Activated CD4-positive, alpha-beta T cell treated with anti-CD3 and anti-CD28 coated beads, Interleukin-2, amount 10 ng/mL, durations not matched to agents 7 days and 5 days (primary cell): Measurements from ENCODE around the gene HSPG2. TPM values are rescaled to one million over a fixed set of nuclear protein-coding genes. Genes with fewer than 3 reads are reported as not detected.
"Not testable (repeated sequence)": the region's sequence is repeated elsewhere in the genome, so short reads cannot be mapped to it uniquely, and the experiment has no call there.

Source experiments
- CTCF ChIA-PET: fragments of 350-600 bp; sonication (Branson Sonifier 250); formaldehyde crosslinking; loops from one replicate; lab custom pipeline; 2021; ENCODE audit warnings: antibody characterized with exemption; lab: Charles Lee
- POLR2A ChIA-PET: fragments of 350-600 bp; sonication (Branson Sonifier 250); formaldehyde crosslinking; loops from one replicate; lab custom pipeline; 2021; ENCODE audit warnings: antibody characterized with exemption; lab: Charles Lee
- DNase-seq: peaks from one replicate; pipeline ENCODE4 v3.0.0-alpha.2; 2020
- H3K27ac Mint-ChIP-seq: one replicate; pipeline ENCODE4 v1.8.0; 2021; ENCODE audit warnings: mild to moderate bottlenecking, moderate library complexity, mixed read lengths
- H3K27me3 Mint-ChIP-seq: one replicate; pipeline ENCODE4 v1.8.0; 2021; ENCODE audit warnings: mixed read lengths
- H3K36me3 Mint-ChIP-seq: one replicate; pipeline ENCODE4 v1.8.0; 2021; ENCODE audit warnings: low read depth, mixed read lengths
- H3K4me1 Mint-ChIP-seq: one replicate; pipeline ENCODE4 v1.8.0; 2021; ENCODE audit warnings: mixed read lengths
- H3K4me3 Mint-ChIP-seq: one replicate; pipeline ENCODE4 v1.8.0; 2021; ENCODE audit warnings: mild to moderate bottlenecking, moderate library complexity, mixed read lengths
- H3K9me3 Mint-ChIP-seq: one replicate; pipeline ENCODE4 v1.8.0; 2021; ENCODE audit warnings: mixed read lengths
- total RNA-seq, 2 experiments: library from RNA; stranded (reverse); gene quantifications; one replicate each; pipeline ENCODE4 v1.2.3, GENCODE V29; 2021

Gene HSPG2
- total RNA-seq, 2 experiments from 2014 or later = 1.9 to 2.3 TPM

DNA sequence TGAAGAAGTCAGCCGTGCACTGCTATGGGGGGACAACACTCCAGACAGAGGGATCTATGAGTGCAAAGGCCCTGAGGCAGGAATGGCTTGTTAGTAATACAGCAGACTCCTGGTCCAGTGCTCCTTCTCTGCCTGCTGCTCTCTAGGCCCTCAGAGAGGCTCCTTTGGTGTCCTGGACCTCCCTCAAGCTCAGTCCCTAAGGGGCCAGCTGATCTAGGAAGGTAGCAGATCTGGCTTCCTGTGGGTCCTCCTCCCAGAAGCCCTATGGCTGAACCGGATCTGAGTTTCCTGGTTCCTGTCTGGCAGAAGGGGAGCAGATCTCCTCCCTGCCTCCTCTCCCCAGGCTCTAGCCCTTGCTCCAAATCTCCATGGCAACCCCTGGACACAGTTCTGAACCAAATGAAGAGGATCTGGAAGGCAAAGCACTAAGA lies 125.2 kb downstream of the HSPG2 start, which contains the start of gene LDLRAD2:
Gene LDLRAD2, plus strand, starts transcription at position 391 of the 431 bp plus-strand sequence. CDS start 187 bp downstream, outside the sequence.
- Mint-ChIP-seq H3K27me3 (peaks cover 18% of the 10 kb centered on the region), H3K9me3 (no peaks in the 10 kb centered on the region), H3K36me3 (no peaks in the 10 kb centered on the region), H3K27ac (no peak within 1 kb of the TSS), H3K4me1 (peaks cover 3% of the 10 kb centered on the region), H3K4me3 (no peak within 1 kb of the TSS)
- POLR2A ChIA-PET = no interaction called here
- no peak for DNase-seq
- CTCF ChIA-PET = no interaction called here

DNA sequence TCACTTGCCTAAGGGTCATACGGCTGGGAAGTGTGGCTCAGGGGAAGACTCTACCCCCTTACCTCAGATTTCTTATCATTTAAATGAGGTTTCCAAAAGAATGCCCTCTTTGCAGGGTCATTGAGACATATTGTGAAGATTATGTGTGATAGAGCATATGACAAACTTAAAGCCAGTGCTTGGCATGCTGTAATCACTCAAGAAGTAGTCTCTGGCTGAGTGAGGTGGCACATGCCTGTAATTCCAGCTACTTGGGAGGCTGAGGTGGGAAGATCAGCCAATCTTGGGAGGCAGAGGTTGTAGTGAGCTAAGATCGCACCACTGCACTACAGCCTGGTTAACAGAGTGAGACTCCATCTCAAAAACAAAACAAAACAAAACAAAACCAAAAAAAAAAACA lies 132.6 kb downstream of the HSPG2 start:
- H3K36me3 Mint-ChIP-seq = no peaks in the 10 kb centered on the region
- H3K4me3 Mint-ChIP-seq = no peak overlapping the region
- H3K27me3 Mint-ChIP-seq = peaks cover 6% of the 10 kb centered on the region
- H3K9me3 Mint-ChIP-seq = no peaks in the 10 kb centered on the region
- DNase-seq = no peak
- ChIA-PET POLR2A (no interaction called here), CTCF (interaction anchor here (0.7 kb wide), 1 partner anchor 68 kb away, joined by 3 read pairs; no protein-coding TSS in a partner anchor)
- no peaks in the 10 kb centered on the region for H3K4me1 Mint-ChIP-seq
- H3K27ac Mint-ChIP-seq = no peak overlapping the region

DNA sequence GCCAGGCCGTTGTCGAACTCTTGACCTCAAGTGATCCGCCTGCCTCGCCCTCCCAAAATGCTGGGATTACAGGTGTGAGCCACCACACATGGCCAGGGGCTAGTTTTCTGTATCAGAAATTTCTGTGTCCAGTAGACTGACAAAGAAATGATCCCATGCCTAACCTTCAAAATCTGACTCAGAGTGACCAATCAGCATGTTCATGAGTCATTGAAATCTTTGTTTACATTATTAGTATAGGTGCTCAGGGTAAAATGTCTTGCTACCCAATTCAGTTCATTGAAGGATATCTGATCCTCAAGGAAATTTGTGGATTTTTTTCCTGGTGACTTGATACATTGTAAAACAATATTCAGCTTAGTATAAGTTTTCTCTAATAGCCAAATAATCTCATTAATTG lies 136.0 kb downstream of the HSPG2 start:
- H3K36me3 Mint-ChIP-seq = no peaks in the 10 kb centered on the region
- no peaks in the 10 kb centered on the region for H3K4me1 Mint-ChIP-seq

DNA sequence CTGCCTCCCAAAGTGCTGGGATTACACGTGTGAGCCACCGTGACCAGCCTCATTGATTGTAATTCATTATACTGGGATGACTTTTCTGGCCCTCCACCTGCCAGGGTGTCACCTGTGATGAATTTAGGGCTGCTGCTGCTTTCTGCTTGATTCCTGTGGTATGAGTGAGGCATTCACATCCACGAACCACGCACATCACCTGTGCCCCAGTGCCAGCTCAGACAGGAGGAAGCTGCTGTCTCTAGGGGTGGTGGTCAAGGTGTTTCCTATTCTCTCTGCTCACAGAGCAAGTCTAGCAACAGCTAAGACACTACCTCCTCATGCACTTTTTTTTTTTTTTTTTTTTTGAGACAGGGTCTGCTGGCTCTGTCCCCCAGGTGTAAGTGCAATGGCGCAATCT lies 137.4 kb downstream of the HSPG2 start:
- CTCF ChIA-PET = interaction anchor here (0.9 kb wide), 1 partner anchor 18 kb away, joined by 4 read pairs; no protein-coding TSS in a partner anchor
- H3K4me3 Mint-ChIP-seq = no peak overlapping the region

More for the DNA sequence above, 136.0 kb downstream of the HSPG2 start:
- H3K9me3 Mint-ChIP-seq = no peaks in the 10 kb centered on the region
- ChIA-PET CTCF (no interaction called here), POLR2A (no interaction called here)
- peaks cover 5% of the 10 kb centered on the region for H3K27me3 Mint-ChIP-seq
- no peak overlapping the region for H3K27ac Mint-ChIP-seq
- no peak overlapping the region for H3K4me3 Mint-ChIP-seq
- no peak for DNase-seq

DNA sequence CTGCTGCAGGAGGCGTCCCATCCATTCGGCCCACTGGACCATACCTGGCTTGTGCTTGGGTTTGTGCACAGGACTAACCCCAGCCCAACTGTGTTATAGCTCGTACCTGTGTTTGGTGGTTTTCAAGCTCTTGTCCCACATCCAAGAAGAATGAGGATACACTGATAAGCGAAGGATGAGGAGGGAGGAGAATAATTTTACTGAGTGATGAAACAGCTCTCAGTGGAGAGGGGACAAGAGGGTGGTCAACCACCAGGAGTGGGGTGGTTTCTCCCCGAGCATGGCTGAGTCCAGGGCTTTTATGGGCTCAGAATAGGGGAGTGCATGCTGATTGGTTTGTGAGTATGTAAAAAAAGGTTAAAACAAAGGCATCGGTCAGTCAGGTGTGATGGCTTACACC lies 142.0 kb downstream of the HSPG2 start:
- H3K27ac Mint-ChIP-seq = no peak overlapping the region

More for the DNA sequence above, 137.4 kb downstream of the HSPG2 start:
- Mint-ChIP-seq H3K9me3 (peaks cover 7% of the 10 kb centered on the region), H3K27ac (no peak overlapping the region), H3K36me3 (no peaks in the 10 kb centered on the region), H3K27me3 (peaks cover 3% of the 10 kb centered on the region), H3K4me1 (no peaks in the 10 kb centered on the region)
- no peak for DNase-seq
- POLR2A ChIA-PET = no interaction called here

DNA sequence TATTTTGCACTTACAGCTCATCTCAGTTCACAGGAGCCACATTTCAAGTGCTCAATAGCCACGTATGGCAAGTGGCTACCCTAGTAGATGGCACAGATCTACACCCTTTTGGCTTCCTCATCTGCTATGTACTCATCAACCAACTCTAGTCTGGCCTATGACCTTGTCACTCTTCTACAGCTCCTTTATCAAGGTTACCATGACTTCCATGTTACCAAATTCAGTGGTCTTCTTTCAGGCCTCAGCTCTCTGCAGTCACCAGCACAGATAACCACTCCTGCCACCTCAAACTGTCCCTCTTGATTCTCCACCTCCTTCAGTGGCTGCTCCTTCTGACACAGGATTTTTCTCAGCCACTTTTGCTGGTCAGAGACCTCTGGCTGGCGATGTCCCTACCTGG lies 142.5 kb downstream of the HSPG2 start:
- no peak for DNase-seq
- POLR2A ChIA-PET = no interaction called here
- peaks cover 4% of the 10 kb centered on the region for H3K4me1 Mint-ChIP-seq
- no peak overlapping the region for H3K27ac Mint-ChIP-seq
- CTCF ChIA-PET = interaction anchor here (0.6 to 2.3 kb wide), 3 partner anchors 11 to 84 kb away, joined by 3 to 6 read pairs (median 4); partner anchors contain the start of gene USP48
- no peaks in the 10 kb centered on the region for H3K27me3 Mint-ChIP-seq
- H3K9me3 Mint-ChIP-seq = peaks cover 10% of the 10 kb centered on the region
- H3K4me3 Mint-ChIP-seq = no peak overlapping the region
- no peaks in the 10 kb centered on the region for H3K36me3 Mint-ChIP-seq

More for the DNA sequence above, 142.0 kb downstream of the HSPG2 start:
- peaks cover 10% of the 10 kb centered on the region for H3K9me3 Mint-ChIP-seq
- H3K27me3 Mint-ChIP-seq = no peaks in the 10 kb centered on the region
- peaks cover 4% of the 10 kb centered on the region for H3K4me1 Mint-ChIP-seq
- no peak for DNase-seq
- H3K36me3 Mint-ChIP-seq = no peaks in the 10 kb centered on the region
- POLR2A ChIA-PET = no interaction called here
- CTCF ChIA-PET = interaction anchor here (0.6 to 2.3 kb wide), 2 partner anchors 12 to 85 kb away, joined by 4 to 6 read pairs; partner anchors contain the start of gene USP48
- H3K4me3 Mint-ChIP-seq = no peak overlapping the region

DNA sequence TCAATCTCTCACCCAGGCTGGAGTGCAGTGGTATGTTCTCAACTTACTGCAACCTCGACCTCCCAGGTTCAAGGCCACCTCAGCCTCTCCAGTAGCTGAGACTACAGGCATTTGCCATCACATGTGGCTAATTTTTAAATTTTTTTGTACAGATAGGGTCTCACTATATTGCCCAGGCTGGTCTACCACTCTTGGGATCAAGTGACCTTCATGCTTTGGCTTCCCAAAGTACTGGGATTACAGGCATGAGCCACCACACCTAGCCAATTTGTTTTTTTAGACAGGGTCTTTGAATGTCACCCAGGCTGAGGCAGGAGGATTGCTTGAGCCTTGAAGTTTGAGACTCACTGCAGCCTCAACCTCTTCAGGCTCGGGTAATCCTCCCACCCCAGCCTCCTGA lies 144.0 kb downstream of the HSPG2 start:
- Mint-ChIP-seq H3K9me3 (peaks cover 10% of the 10 kb centered on the region), H3K27ac (no peak overlapping the region), H3K36me3 (no peaks in the 10 kb centered on the region), H3K27me3 (peaks cover 3% of the 10 kb centered on the region), H3K4me3 (no peak overlapping the region), H3K4me1 (peaks cover 4% of the 10 kb centered on the region)
- DNase-seq = no peak
- ChIA-PET POLR2A (no interaction called here), CTCF (no interaction called here)

DNA sequence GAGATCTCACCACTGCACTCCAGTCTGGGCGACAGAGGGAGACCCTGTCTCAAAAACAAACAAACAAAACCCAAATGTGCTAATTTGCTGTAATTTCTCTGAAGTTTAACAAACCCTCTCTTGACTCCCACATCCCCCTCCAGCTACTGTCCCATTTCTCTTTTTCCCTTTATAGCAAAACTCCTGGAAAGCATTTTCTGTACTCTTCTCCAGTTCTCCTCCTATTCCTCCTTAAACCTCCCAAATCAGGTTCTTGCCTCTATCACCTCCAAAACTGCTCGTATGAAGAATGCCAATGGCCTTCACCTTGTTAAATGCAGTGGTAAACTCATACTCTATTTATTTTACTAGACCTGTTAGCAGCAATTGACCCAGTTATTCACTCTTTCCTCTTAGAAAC lies 150.5 kb downstream of the HSPG2 start:
- no peak overlapping the region for H3K27ac Mint-ChIP-seq
- H3K27me3 Mint-ChIP-seq = peaks cover 10% of the 10 kb centered on the region
- no peak overlapping the region for H3K4me3 Mint-ChIP-seq
- no peak for DNase-seq
- no peaks in the 10 kb centered on the region for H3K9me3 Mint-ChIP-seq
- POLR2A ChIA-PET = no interaction called here
- H3K36me3 Mint-ChIP-seq = peaks cover 5% of the 10 kb centered on the region
- H3K4me1 Mint-ChIP-seq = peaks cover 12% of the 10 kb centered on the region
- CTCF ChIA-PET = no interaction called here

DNA sequence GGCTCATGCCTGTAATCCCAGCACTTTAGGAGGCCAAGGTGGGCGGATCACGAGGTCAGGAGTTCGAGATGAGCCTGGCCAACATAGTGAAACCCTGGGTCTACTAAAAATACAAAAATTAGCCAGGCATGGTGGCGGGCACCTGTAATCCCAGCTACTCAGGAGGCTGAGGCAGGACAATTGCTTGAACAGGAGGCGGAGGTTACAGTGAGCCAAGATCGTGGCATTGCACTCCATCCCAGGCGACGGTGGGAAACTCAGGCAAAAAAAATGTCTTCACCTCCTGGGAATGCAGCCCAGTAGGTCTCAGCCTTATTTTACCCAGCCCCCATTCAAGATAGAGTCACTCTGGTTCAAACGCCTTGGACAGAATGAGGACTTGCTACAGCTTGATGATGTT lies 151.3 kb downstream of the HSPG2 start:
- H3K9me3 Mint-ChIP-seq, POLR2A ChIA-PET, H3K36me3 Mint-ChIP-seq, DNase-seq, H3K4me3 Mint-ChIP-seq, H3K27ac Mint-ChIP-seq, CTCF ChIA-PET, H3K27me3 Mint-ChIP-seq: not testable (repeated sequence)
- H3K4me1 Mint-ChIP-seq = peaks cover 13% of the 10 kb centered on the region

DNA sequence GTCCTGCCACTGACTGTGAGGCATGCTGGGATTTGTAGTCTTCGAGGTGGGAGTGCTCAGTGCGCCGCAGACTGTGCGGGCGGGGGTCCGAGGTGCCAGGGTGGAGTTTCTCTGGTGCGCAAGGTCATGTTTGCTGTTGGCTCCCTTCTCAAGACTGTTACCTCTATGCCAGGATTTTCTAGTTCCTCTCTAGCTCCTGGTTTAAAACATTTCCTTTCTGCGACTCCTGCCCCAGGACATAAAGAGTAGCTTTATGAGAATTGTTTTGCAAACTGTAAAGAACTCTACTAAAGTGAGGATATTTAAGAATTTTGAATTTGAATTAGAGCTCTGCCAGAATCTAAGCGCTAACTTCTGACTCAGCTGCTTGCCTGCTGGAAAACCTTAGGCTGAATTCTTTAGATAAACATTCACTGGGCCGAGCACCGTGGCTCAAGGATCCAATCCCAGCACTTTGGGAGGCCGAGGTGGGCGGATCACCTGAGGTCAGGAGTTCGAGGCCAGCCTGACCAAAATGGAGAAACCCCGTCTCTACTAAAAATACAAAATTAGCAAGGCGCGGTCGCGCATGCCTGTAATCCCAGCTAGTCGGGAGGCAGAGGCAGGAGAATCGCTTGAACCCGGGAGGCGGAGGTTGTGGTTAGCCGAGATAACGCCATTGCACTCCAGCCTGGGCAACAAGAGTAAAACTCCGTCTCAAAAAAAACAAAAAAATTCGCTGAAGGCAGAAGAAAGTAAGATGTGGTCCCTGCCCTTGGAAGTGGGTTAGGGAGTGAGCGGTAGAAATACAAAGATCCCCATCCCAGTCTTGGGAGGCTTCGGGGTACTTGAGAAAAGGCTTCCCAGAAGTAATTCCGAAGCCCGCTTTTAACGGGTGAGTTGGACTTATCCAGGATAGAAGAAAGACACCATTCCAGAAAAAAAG lies 153.2 kb downstream of the HSPG2 start:
- H3K36me3 Mint-ChIP-seq = peaks cover 18% of the 10 kb centered on the region
- peak overlapping the region; percentile 94 for H3K4me3 Mint-ChIP-seq
- H3K27me3 Mint-ChIP-seq = peaks cover 10% of the 10 kb centered on the region
- H3K27ac Mint-ChIP-seq = peak overlapping the region; percentile 100
- no peaks in the 10 kb centered on the region for H3K9me3 Mint-ChIP-seq
- CTCF ChIA-PET = interaction anchor here (1.6 kb wide), 1 partner anchor 11 kb away, joined by 6 read pairs; no protein-coding TSS in a partner anchor
- DNase-seq = no peak
- POLR2A ChIA-PET = no interaction called here
- H3K4me1 Mint-ChIP-seq = peaks cover 25% of the 10 kb centered on the region

DNA sequence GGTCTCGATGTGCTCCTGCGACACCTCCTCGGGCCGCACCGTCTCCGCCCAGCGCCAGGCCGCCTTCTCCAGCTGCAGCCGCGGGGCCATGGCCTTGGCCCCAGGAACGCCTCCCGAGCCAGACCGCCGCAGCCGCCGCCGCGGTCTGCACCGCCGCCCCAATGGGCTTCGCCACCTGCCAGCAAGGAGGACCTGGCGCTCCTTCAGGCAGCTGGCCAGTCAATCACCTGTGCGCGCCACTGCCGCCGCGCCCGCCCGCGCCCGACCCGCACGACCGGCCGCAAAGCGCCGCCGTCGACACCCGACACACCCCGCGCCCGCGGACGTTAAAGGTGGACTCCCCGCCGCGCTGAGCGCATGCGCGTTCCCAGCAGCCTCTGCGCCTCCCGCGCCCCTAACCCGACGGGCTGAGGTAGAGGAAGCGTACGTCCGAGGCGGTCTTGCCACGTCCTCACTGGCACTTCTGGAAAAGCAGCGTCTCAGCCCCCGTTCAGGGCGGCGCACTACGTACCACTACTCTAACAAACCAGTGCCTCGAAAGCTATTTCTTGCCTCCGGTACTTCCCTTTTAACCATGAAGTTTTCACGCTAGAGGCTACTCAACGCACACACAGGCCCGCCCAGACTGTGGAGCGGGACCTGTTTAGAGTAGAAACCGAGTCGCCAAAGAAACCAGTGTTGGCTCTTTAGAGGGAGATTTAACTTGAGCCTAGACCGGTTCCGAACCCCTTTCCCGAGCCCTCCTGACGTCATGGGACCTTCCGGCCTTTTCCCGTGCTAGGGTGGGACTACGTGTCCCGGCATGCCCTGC lies 154.0 kb downstream of the HSPG2 start, which contains the start of gene USP48:
Gene USP48, minus strand, starts transcription at position 282 of the 811 bp plus-strand sequence. Its CDS starts 192 bp downstream, at position 90.
- ChIA-PET POLR2A (no interaction called here), CTCF (interaction anchor here (1.0 to 1.6 kb wide), 4 partner anchors 12 to 31 kb away, joined by 3 to 7 read pairs (median 5); no protein-coding TSS in a partner anchor)
- Mint-ChIP-seq H3K27me3 (peaks cover 7% of the 10 kb centered on the region), H3K9me3 (no peaks in the 10 kb centered on the region), H3K4me1 (peaks cover 30% of the 10 kb centered on the region), H3K4me3 (peak within 1 kb of the TSS; percentile 94), H3K27ac (peak within 1 kb of the TSS; percentile 100), H3K36me3 (peaks cover 19% of the 10 kb centered on the region)
- DNase-seq = peak; percentile 97

DNA sequence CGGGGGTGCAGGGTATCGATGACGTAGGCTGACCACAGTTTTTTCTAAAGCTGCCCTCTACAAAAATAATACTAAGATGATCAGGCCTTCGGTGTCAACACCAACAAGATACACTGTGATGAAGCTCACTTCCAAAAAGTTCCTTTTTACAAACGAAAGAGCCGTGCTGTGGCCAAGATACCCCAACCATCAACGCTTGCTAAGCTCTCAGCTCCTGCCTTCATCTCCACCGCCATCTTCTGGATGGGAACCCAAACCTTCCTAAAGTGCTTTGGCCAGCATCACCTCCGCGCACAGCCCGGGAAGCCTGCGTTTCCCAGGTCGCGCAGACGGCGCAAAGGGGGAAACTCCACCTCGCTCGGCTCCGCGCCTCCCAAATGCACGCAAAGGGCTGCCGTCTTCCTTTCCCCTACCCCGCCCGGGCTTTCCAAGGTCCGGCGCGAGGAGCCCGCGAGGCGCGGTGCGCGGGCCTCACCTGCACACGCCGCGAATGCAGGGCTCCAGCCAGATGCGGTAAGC lies 154.7 kb downstream of the HSPG2 start:
- POLR2A ChIA-PET = no interaction called here
- Mint-ChIP-seq H3K36me3 (peaks cover 21% of the 10 kb centered on the region), H3K9me3 (peaks cover 1% of the 10 kb centered on the region), H3K27ac (peak overlapping the region; percentile 100), H3K4me3 (peak overlapping the region; percentile 94), H3K27me3 (peaks cover 7% of the 10 kb centered on the region), H3K4me1 (peaks cover 32% of the 10 kb centered on the region)
- peak; percentile 57 for DNase-seq
- CTCF ChIA-PET = interaction anchor here (1.0 to 1.5 kb wide), 3 partner anchors 13 to 30 kb away, joined by 3 to 7 read pairs (median 4); no protein-coding TSS in a partner anchor
